Measurements from ENCODE around the gene CUL3.

Gene CUL3

GRCh38 chr2:224555823-224556366, 29.3 kb downstream of the CUL3 start:
- no peak for TF ChIP-seq JUND (IDR thresholded peaks at IDR 0.05; ENCODE audit: low read depth)
- in situ Hi-C loops (cut with HindIII; ENCODE audit: low pct_unique_long_range_greater_than_20kb, low sequenced_read_pairs) = no loop called here
- no peak for DNase-seq (ENCODE audit: low read depth in 1 of 2, low spot score in 1 of 2)

- no peak for TF ChIP-seq JUND (IDR thresholded peaks at IDR 0.05; ENCODE audit: low read depth)
- in situ Hi-C loops (cut with HindIII; ENCODE audit: low pct_unique_long_range_greater_than_20kb, low sequenced_read_pairs) = no loop called here
- DNase-seq (ENCODE audit: low read depth in 1 of 2, low spot score in 1 of 2) = no peak
These were observed 32.4 kb downstream of the CUL3 start for GRCh38 chr2:224552771-224553170.

- in situ Hi-C loops (cut with HindIII; ENCODE audit: low pct_unique_long_range_greater_than_20kb, low sequenced_read_pairs) = no loop called here
- no peak for TF ChIP-seq JUND (IDR thresholded peaks at IDR 0.05; ENCODE audit: low read depth)
- no peak for DNase-seq (ENCODE audit: low read depth in 1 of 2, low spot score in 1 of 2)
These were observed 33.5 kb downstream of the CUL3 start for GRCh38 chr2:224551693-224552092.

GRCh38 chr2:224546926-224547325, 38.2 kb downstream of the CUL3 start:
- in situ Hi-C loops (cut with HindIII; ENCODE audit: low pct_unique_long_range_greater_than_20kb, low sequenced_read_pairs) = no loop called here
- DNase-seq (ENCODE audit: low read depth in 1 of 2, low spot score in 1 of 2) = no peak
- TF ChIP-seq JUND (IDR thresholded peaks at IDR 0.05; ENCODE audit: low read depth) = no peak

- TF ChIP-seq JUND (IDR thresholded peaks at IDR 0.05; ENCODE audit: low read depth) = no peak
- no peak for DNase-seq (ENCODE audit: low read depth in 1 of 2, low spot score in 1 of 2)
- in situ Hi-C loops (cut with HindIII; ENCODE audit: low pct_unique_long_range_greater_than_20kb, low sequenced_read_pairs) = no loop called here
These were observed 39.1 kb downstream of the CUL3 start for GRCh38 chr2:224545884-224546644.

- TF ChIP-seq JUND (IDR thresholded peaks at IDR 0.05; ENCODE audit: low read depth) = no peak
- in situ Hi-C loops (cut with HindIII; ENCODE audit: low pct_unique_long_range_greater_than_20kb, low sequenced_read_pairs) = no loop called here
- no peak for DNase-seq (ENCODE audit: low read depth in 1 of 2, low spot score in 1 of 2)
These were observed 41.2 kb downstream of the CUL3 start for GRCh38 chr2:224543939-224544338.

GRCh38 chr2:224538561-224539138, 46.5 kb downstream of the CUL3 start:
- in situ Hi-C loops (cut with HindIII; ENCODE audit: low pct_unique_long_range_greater_than_20kb, low sequenced_read_pairs) = no loop called here
- peak; percentile 1 to 58 for DNase-seq (ENCODE audit: low read depth in 1 of 2, low spot score in 1 of 2)
- TF ChIP-seq JUND (IDR thresholded peaks at IDR 0.05; ENCODE audit: low read depth) = no peak; the same call in 1 of the 2 replicates

- in situ Hi-C loops (cut with HindIII; ENCODE audit: low pct_unique_long_range_greater_than_20kb, low sequenced_read_pairs) = no loop called here
- TF ChIP-seq JUND (IDR thresholded peaks at IDR 0.05; ENCODE audit: low read depth) = no peak
- no peak for DNase-seq (ENCODE audit: low read depth in 1 of 2, low spot score in 1 of 2)
These were observed 52.2 kb downstream of the CUL3 start for GRCh38 chr2:224532931-224533330.

- in situ Hi-C loops (cut with HindIII; ENCODE audit: low pct_unique_long_range_greater_than_20kb, low sequenced_read_pairs) = no loop called here
- no peak for TF ChIP-seq JUND (IDR thresholded peaks at IDR 0.05; ENCODE audit: low read depth)
- DNase-seq (ENCODE audit: low read depth in 1 of 2, low spot score in 1 of 2) = no peak
These were observed 52.7 kb downstream of the CUL3 start for GRCh38 chr2:224532441-224532840.

GRCh38 chr2:224528171-224528570, 57.0 kb downstream of the CUL3 start:
- no peak for TF ChIP-seq JUND (IDR thresholded peaks at IDR 0.05; ENCODE audit: low read depth)
- in situ Hi-C loops (cut with HindIII; ENCODE audit: low pct_unique_long_range_greater_than_20kb, low sequenced_read_pairs) = no loop called here
- DNase-seq (ENCODE audit: low read depth in 1 of 2, low spot score in 1 of 2) = no peak

GRCh38 chr2:224525774-224526173, 59.4 kb downstream of the CUL3 start:
- no peak for DNase-seq (ENCODE audit: low read depth in 1 of 2, low spot score in 1 of 2)
- no peak for TF ChIP-seq JUND (IDR thresholded peaks at IDR 0.05; ENCODE audit: low read depth)
- in situ Hi-C loops (cut with HindIII; ENCODE audit: low pct_unique_long_range_greater_than_20kb, low sequenced_read_pairs) = no loop called here

GRCh38 chr2:224524657-224525056, 60.5 kb downstream of the CUL3 start:
- in situ Hi-C loops (cut with HindIII; ENCODE audit: low pct_unique_long_range_greater_than_20kb, low sequenced_read_pairs) = no loop called here
- no peak for TF ChIP-seq JUND (IDR thresholded peaks at IDR 0.05; ENCODE audit: low read depth)
- no peak for DNase-seq (ENCODE audit: low read depth in 1 of 2, low spot score in 1 of 2)
